ENCODE results near the gene CDC14A.

The CDC14A gene

GRCh38 chr1:100457683-100458082 lies 105.4 kb downstream of the CDC14A start:
- TF ChIP-seq CTCF (conservative IDR thresholded peaks at IDR 0.05; ENCODE audit: low read length): no peak
- no peak for DNase-seq (ENCODE audit: low read depth)
- H3K4me3 ChIP-seq (ENCODE audit: low read length): no peak overlapping the region

- no peak overlapping the region for H3K4me3 ChIP-seq (ENCODE audit: low read length)
- DNase-seq (ENCODE audit: low read depth): no peak
- no peak for TF ChIP-seq CTCF (conservative IDR thresholded peaks at IDR 0.05; ENCODE audit: low read length)
These were observed 106.5 kb downstream of the CDC14A start for GRCh38 chr1:100458661-100459357.

GRCh38 chr1:100459358-100460114 lies 107.2 kb downstream of the CDC14A start:
- no peak overlapping the region for H3K4me3 ChIP-seq (ENCODE audit: low read length)
- peak; percentile 96 for TF ChIP-seq CTCF (conservative IDR thresholded peaks at IDR 0.05; ENCODE audit: low read length)
- peak; percentile 76 for DNase-seq (ENCODE audit: low read depth)

GRCh38 chr1:100461222-100461621 lies 108.9 kb downstream of the CDC14A start:
- no peak overlapping the region for H3K4me3 ChIP-seq (ENCODE audit: low read length)

GRCh38 chr1:100462326-100463025 lies 110.2 kb downstream of the CDC14A start:
- DNase-seq (ENCODE audit: low read depth): no peak
- no peak overlapping the region for H3K4me3 ChIP-seq (ENCODE audit: low read length)
- TF ChIP-seq CTCF (conservative IDR thresholded peaks at IDR 0.05; ENCODE audit: low read length): no peak

More at GRCh38 chr1:100461222-100461621, 108.9 kb downstream of the CDC14A start:
- no peak; the same call in 1 of the 2 replicates for TF ChIP-seq CTCF (conservative IDR thresholded peaks at IDR 0.05; ENCODE audit: low read length)
- peak; percentile 36 for DNase-seq (ENCODE audit: low read depth)

- no peak overlapping the region for H3K4me3 ChIP-seq (ENCODE audit: low read length)
- DNase-seq (ENCODE audit: low read depth): peak; percentile 60
These were observed 111.6 kb downstream of the CDC14A start for GRCh38 chr1:100463791-100464424.

More at GRCh38 chr1:100463791-100464424, 111.6 kb downstream of the CDC14A start:
- TF ChIP-seq CTCF (conservative IDR thresholded peaks at IDR 0.05; ENCODE audit: low read length): peak; percentile 93
